SW480 (cell line): ENCODE measurements around the gene CCDC172.

Experiments
- DNase-seq: peaks from one replicate; pipeline ENCODE4 v3.0.0-alpha.2; 2016; ENCODE audit warnings: low spot score

Gene CCDC172, protein sequence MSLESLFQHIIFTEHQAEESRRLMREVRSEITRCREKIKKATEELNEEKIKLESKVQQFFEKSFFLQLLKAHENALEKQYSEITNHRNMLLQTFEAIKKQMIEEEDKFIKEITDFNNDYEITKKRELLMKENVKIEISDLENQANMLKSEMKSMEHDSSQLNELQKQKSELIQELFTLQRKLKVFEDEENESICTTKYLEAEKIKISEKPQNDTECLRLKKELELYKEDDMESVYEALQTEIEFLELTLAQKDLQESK

DNA sequence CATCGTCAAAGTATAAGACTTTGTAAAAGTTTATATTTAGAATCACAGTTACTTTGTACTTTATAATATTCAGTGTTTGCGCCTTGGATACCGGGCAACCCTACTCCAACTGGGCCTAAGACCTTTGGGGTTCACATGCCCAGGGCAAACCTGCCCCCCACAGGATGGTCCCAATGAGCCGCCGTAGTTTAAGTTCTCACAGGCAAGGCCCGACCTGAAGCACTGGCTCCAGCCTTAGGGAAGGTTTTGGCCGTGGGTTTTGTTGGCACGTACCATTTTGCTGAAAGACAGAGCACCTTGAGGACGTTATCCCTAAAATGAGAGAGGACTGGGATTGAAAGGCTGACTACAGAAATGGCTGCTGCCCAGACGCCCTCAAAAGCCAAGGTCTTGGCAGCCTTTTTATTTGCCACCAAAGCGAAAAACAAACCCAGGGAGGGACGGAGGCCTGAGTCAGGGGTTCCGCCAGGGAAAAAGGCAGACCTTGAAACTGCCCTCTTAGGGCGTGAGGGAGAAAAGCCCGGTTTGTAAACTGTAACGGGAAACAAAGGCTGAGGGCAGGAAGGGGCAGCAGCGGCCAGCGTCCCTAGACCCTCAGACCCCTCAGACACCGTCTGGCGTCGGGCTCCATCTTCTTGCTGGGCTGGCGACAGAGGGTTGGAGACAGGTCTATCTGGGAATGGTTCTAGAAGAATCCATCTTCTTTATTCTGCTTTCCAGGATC is at the start of gene CCDC172:
Gene CCDC172 (plus strand): TSS at position 222 of the 724 bp plus-strand sequence. CDS start 564 bp downstream, outside the sequence.
- no peak for DNase-seq

- DNase-seq, result no peak
Measured at GRCh38 chr10:116276981-116277380, 47.3 kb upstream of the CCDC172 start.

GRCh38 chr10:116278846-116279245 is 45.4 kb upstream of the CCDC172 start:
- DNase-seq, result no peak

DNA sequence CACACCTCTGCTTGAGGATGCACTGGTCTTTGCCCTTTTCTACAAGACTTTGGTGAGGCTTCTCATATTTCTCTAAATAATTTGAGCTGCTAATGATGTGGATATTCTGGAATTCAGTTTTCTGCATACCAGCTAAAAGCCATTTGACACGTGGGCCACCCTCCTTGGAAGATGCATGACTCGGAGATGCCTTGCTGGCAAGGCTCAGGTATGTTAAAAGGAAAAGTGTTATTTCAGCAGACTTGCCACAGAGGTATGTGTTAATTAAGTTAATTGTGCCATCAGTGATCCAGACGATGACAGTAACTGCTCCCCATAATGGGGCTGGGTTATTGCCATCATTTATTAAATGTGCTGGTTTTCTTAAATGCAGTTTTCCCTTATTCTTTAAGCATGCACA is 42.5 kb upstream of the CCDC172 start:
- DNase-seq, result no peak

DNA sequence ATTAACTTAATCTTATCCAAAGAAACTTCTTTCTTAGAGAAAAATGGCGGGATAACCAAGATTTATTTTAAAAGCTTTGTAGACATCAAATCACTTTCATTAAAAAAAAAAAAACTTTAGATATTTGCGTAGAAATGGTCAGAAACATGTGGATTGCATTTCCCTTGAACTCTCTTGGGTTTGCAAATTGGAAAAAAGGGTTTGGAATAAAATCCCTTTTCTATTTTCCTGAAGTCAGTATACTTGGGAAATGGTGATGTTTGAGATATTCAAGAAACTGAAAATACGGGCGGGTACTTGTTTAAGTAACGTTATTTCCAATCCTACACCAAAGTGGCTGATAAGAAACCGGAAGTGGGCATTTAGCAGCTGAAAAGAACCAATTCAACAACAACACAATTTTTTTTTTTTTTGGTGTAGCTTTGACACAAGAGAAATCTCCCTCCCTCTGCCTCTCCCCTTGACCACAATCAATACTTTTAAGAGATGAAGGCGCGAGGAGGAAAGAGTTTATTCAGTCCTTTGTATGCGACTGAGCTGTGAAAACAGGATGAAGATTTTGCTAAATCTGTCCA is 37.5 kb upstream of the CCDC172 start:
- DNase-seq, result no peak

GRCh38 chr10:116287906-116288501 is 36.2 kb upstream of the CCDC172 start:
- peak; percentile 44 for DNase-seq

DNA sequence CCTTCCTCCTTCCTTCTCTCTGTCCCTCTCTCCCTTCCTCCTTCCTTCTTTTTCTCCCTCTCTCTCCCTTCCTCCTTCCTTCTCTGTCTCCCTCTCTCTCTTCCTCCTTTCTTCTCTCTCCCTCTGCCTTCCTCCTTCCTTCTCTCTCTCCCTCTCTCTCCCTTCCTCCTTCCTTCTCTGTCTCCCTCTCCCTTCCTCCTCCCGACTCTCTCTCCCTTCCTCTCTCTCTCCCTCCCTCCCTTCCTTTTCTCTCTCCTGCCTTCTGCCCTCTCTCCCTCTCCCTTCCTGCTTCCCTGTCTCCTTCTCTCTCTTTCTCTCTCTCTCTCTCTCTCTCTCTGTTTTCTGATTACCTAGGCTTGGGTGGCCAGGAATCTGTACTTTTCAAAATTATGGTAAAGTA is 34.6 kb upstream of the CCDC172 start:
- no peak for DNase-seq

- no peak for DNase-seq
Measured at GRCh38 chr10:116292493-116292892, 31.8 kb upstream of the CCDC172 start.

DNA sequence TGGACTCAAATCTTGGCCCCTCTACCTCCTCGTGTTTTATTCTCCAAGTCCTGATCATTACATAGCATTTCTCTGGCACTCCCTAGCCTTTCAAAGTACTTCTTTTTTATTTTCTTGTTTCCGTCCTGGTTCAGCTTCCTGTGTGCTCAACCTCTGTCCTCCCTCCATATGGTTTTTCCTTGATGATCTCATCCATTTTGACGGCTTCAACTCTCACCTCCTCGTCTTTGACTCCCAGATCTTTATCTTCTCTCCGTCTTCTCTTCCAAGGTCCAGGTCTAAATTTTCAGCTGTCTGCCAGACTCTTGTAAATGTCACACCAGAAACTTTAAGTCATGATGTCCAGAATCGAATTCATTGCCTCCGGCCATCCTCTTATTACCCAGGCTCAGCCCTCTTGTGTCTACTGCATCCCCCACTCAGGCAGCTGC is 27.9 kb upstream of the CCDC172 start:
- no peak for DNase-seq

- DNase-seq, result no peak
Measured at GRCh38 chr10:116298586-116298985, 25.7 kb upstream of the CCDC172 start.

DNA sequence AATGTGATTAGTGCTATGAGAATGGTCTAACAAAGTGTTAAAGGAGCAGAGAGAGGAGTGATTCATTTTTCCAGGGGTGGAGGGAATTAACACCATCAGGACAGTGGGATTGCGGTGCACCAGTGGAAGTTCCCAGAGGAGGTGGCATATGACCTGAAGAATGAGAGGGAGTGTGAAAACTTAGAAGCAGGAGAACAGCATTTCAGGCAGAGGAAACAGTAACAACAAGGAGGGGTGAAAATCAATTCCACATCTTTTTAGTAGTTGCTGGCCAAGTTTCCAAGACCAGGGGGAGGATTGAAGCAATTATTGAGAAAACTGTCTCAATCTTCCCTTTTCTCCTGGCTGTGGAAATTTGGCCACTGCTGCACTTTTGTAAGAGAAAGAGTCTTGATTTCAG is 23.7 kb upstream of the CCDC172 start:
- DNase-seq, result no peak

DNA sequence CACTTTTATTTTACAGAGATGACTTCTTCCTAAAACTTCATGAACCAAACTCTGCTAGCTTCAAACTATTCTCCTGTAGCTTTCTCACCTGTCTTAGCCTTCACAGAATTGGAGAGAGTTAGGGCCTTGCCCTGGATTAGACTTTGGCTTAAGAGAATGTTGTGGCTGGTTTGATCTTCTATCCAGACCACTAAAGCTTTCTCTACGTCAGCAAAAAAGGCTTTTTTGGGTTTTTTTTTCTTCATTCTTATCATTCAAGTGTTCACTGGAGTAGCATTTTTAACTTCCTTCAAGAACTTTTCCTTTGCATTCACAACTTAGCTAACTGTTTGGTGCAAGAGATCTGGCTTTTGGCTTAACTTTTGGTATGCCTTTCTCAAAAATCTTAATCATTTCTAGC is 19.3 kb upstream of the CCDC172 start:
- no peak for DNase-seq

DNA sequence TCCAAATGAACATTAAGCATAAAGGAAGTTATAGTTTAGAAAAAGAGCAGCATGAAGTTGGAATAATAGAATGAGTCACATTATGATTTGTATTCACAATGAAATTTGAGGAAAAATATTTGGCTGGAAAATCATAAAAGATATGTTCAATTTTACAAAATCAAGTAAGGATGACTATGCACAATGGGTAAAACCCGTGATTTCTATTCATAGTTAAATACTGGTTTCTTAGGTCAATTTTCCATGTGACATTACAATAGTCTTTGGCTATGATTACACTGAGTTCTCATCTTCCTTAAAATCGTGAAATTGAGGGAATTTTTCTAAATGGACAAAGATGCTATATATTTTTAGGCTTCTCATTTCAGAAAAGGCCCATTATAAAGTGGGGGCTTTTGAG is 17.4 kb upstream of the CCDC172 start:
- no peak for DNase-seq

- no peak for DNase-seq
Measured at GRCh38 chr10:116307455-116307854, 16.8 kb upstream of the CCDC172 start.

DNA sequence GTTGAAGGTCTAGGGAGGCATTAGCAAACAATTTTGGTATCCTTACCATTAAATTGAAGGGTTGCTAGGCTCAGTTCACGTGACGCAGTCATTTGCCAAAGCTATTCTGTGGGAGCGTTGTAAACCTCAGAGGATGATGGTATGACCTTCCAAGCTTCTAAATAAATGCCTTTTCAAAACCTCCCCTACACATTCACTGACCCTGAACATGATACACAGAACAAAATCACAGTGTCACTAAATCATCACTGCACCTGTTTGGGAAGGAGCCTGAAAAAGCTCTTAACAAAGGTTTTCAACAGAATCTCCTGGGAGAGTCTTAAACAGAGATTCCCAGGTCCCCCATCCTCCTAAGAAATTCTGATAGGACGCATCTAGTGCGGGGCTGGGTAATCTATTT is 13.2 kb upstream of the CCDC172 start:
- DNase-seq, result no peak

- DNase-seq, result no peak
Measured at GRCh38 chr10:116311706-116312490, 12.3 kb upstream of the CCDC172 start.

GRCh38 chr10:116312548-116312947 is 11.7 kb upstream of the CCDC172 start:
- DNase-seq, result no peak

DNA sequence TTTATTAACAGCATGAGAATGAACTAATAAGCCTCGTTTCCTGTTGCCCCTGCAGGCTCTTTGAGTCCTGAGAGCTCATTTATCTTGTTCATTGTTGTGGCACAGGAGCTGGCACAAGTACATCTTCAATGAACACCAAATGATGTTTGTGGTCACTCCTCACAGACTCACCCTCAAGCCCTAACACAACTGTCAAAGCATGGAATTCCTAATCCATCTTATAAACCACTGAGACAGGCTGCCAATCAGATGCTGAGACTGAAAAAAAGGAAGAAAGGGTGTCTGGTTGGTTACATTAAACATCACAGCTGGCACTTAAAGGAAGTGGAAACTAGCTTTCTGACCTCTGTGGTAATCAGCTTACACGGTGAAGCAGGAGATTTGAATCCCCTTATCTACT is 7.7 kb upstream of the CCDC172 start:
- DNase-seq, result peak; percentile 1

GRCh38 chr10:116324951-116325635 is 845 bp downstream of the CCDC172 start:
- no peak for DNase-seq

DNA sequence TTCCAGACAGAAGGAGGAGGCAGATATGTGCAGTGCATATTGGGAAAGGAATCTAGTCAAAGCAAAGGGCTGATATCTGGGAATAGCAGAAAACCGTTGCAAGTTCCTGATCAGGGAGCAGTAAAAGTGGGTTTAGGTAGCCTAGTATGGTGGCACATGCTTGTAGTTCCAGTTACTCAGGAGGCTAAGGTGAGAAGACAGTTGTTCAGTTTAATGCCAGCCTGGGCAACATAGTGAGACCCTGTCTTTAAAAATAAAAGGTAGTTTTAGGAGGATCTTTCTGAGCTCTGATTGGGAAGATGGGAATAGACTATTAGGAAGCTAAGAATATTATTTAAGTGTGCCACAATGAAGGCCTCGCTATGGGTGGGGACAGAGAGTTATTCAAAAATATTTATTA is 1.7 kb downstream of the CCDC172 start:
- no peak for DNase-seq

DNA sequence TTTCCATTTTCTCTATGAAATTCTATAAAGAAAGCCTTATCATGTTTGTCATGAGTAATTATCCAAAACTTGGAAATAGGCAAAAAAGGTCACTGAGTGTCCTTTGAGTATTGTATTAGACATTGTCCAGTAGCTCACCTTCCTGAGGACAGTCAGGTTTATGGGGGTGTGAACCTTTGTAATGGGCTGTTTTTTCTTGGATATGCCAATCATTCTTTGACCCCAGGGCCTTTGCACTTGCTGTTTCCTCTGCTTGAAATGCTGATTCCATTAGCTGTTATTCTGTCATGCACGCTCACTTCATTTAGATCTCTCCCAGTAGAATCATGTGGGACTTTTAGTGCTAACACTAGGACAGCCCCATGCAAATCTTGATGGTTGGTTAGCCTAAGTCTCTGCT is 4.9 kb downstream of the CCDC172 start:
- no peak for DNase-seq

- DNase-seq, result no peak
Measured at GRCh38 chr10:116331815-116332214, 7.6 kb downstream of the CCDC172 start.
